GM18519 (cell line): ENCODE data around the gene SEMA4C.

ENCODE experiments used
- ATAC-seq: cut with Tn5 transposase; IDR thresholded peaks from one replicate; pipeline ENCODE4 v1.9.1; 2021; ENCODE audit warnings: mild to moderate bottlenecking, moderate library complexity; ENCODE audit not compliant: unreplicated experiment, low FRiP score

SEMA4C gene

GRCh38 chr2:96848264-96848663, 21.6 kb downstream of the SEMA4C start:
- ATAC-seq, result no peak

- no peak for ATAC-seq
Observed at GRCh38 chr2:96847586-96847985, 22.3 kb downstream of the SEMA4C start.

- ATAC-seq, result no peak
Observed at GRCh38 chr2:96846825-96847224, 23.1 kb downstream of the SEMA4C start.

GRCh38 chr2:96844405-96844808, 25.5 kb downstream of the SEMA4C start:
- no peak for ATAC-seq

- ATAC-seq, result no peak
Observed at GRCh38 chr2:96843538-96844268, 26.2 kb downstream of the SEMA4C start, which contains the start of gene ANKRD23. Gene ANKRD23 (minus strand): TSS chr2:96844021. CDS start chr2:96843992, 29 bp downstream.

GRCh38 chr2:96842600-96842999, 27.3 kb downstream of the SEMA4C start:
- ATAC-seq, result no peak

GRCh38 chr2:96841701-96842495, 28.0 kb downstream of the SEMA4C start:
- no peak for ATAC-seq

GRCh38 chr2:96839875-96840850, 29.7 kb downstream of the SEMA4C start:
- ATAC-seq, result no peak

GRCh38 chr2:96839293-96839874, 30.5 kb downstream of the SEMA4C start:
- ATAC-seq, result no peak

GRCh38 chr2:96838345-96839292, 31.3 kb downstream of the SEMA4C start:
- no peak for ATAC-seq

- no peak for ATAC-seq
Observed at GRCh38 chr2:96837575-96837974, 32.3 kb downstream of the SEMA4C start.

GRCh38 chr2:96835830-96836229, 34.0 kb downstream of the SEMA4C start:
- no peak for ATAC-seq

- no peak for ATAC-seq
Observed at GRCh38 chr2:96832754-96833507, 36.9 kb downstream of the SEMA4C start.

- no peak for ATAC-seq
Observed at GRCh38 chr2:96832408-96832753, 37.5 kb downstream of the SEMA4C start.

- ATAC-seq, result no peak
Observed at GRCh38 chr2:96831679-96832078, 38.2 kb downstream of the SEMA4C start.

- ATAC-seq, result no peak
Observed at GRCh38 chr2:96830044-96830562, 39.8 kb downstream of the SEMA4C start.

GRCh38 chr2:96828874-96829273, 41.0 kb downstream of the SEMA4C start:
- ATAC-seq, result no peak

- no peak for ATAC-seq
Observed at GRCh38 chr2:96828436-96828835, 41.4 kb downstream of the SEMA4C start.
